Mammary epithelial cell (primary cell): Measurements from ENCODE around the gene CNTNAP2.

Source experiments
- CTCF ChIP-seq, 2 donors: IDR thresholded peaks in 1 of 2; conservative IDR thresholded peaks in 1 of 2; 2 replicates each; pipeline ENCODE4 v1.5.1; 2011 to 2012; ENCODE audit warnings: inconsistent platforms in 2 of 2, low read length in 2 of 2, mild to moderate bottlenecking in 2 of 2, control low read depth in 1 of 2, low read depth in 1 of 2; ENCODE audit not compliant: insufficient read depth in 1 of 2; ENCODE audit errors: extremely low read depth in 1 of 2
- EZH2 ChIP-seq: IDR thresholded peaks from 2 replicates; pipeline ENCODE4 v1.6.1; 2012; ENCODE audit warnings: low read length, inconsistent platforms, borderline replicate concordance

- TF ChIP-seq CTCF (conservative IDR thresholded peaks at IDR 0.05 in 1 of 2, IDR thresholded peaks at IDR 0.05 in 1 of 2; ENCODE audit: extremely low read depth in 1 of 2, insufficient read depth in 1 of 2, low read depth in 1 of 2, low read length in 2 of 2) (no peak), EZH2 (no peak)
Measured at GRCh38 chr7:147498081-147498480, 1381.5 kb downstream of the CNTNAP2 start.
